ENCODE measurements around the gene UBE2Q2.
"Not testable (repeated sequence)": the region's sequence is repeated elsewhere in the genome, so short reads cannot be mapped to it uniquely, and the experiment has no call there.

The UBE2Q2 gene

DNA sequence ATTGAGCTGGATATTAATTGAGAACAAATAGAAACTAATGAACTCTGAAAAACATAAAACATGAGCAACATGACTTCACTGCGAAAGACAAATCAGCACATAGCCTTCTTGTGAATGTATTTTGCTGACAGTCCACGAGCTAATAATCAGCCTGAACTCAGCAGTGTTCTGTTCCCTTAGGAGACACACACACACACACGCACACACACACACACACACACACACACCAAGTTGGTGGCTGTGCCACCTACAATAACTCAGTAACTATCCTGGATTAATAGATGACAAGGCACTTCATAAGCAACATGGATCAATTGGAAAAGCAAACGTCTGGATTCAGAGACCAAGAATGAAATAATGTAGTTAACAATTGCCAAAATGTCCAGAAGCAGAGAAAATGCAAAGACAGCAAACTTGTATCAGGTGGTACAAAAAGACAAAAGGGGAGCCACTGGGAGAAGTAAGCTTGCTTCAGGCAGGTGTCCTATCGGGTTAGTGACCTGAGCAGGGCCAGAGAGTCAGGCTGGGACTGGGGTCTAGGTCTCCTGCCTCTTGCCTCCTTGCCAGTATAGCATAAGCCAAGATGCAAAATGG is 20.5 kb upstream of the UBE2Q2 start:
- H3K4me3 ChIP-seq (ENCODE audit: low read depth, low read length) = no peak overlapping the region
- DNase-seq (ENCODE audit: low read depth) = no peak

DNA sequence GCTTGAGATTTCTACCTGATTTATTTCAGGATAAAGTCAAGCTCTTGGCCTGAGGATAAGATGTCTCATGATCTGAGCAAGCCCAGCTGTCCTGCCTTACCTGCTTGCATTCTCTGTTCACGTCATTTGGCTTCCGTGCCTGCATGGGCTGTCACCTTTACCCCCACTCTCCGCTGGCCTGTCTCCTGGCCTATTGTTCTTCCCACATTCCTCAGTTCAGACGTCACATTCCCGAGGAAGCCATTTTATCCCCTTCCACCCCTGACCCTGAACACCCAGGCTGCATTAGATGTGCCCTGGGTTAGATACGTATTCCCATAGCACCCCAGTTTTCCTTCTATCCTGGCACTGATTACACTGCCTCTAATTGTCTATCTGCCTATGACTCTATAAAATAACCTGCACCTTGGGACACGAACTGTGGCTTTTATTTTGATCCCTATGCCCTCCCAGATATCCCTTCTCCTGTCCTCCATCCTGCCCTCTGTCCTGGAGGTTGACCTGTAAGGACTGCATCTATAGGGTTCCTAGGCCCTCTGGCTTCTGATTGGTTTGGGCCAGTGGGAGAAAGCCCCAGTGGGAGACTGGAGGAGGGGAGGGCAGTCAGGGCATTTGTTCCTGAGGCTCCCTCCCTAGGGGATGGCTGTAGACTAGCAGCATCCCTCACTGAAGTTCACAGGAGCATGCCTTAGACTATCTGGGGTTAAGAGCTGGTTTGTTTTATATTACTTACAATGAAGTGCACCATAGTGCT is 19.2 kb upstream of the UBE2Q2 start:
- DNase-seq (ENCODE audit: low read depth) = no peak
- no peak overlapping the region for H3K4me3 ChIP-seq (ENCODE audit: low read depth, low read length)

GRCh38 chr15:75827691-75828090 is 15.6 kb upstream of the UBE2Q2 start:
- no peak for DNase-seq (ENCODE audit: low read depth)
- no peak overlapping the region for H3K4me3 ChIP-seq (ENCODE audit: low read depth, low read length)

GRCh38 chr15:75828429-75828828 is 14.8 kb upstream of the UBE2Q2 start:
- no peak overlapping the region for H3K4me3 ChIP-seq (ENCODE audit: low read depth, low read length)
- DNase-seq (ENCODE audit: low read depth) = no peak

DNA sequence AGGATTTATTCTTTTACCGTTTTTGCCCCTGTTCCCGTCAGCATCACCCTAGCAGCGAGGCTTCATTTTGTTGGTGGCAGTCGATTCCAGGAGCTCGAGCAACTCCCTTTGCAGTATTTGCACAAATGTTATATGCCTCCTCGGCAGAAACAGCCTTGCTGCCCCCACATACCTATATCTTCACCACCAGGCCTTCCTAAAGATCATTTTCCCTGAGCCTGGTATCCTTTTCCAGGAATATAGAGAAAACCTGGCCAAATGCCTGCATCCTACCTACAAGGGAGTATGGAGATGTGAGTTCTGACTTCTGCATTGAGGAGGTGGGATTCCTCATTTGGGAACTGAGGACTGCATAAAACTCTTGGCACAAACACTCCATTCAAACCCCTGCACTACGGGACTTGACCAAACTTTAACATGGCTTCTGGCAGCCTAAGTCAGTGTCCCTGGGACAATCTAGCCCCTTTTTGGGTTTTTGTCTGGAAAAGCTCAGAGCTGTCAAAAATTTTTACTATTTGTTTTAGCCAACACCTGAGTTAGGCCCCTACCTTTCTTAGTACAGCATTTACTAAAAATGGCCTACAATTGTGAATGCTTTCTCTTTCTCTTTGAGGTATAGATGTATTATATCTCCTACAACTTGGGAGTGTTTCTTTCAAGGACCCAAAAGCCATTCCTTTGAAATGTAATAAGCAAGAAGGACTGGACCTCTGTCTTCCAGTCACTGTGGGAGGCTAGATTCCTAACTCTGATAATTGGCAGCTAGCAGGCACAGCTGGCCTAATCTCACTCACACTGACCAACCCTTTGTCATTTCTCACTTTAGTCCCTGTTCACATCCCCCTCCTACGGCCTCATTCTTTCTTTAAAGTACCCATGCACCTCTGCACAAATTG is 12.1 kb upstream of the UBE2Q2 start:
- no peak overlapping the region for H3K4me3 ChIP-seq (ENCODE audit: low read depth, low read length)
- DNase-seq (ENCODE audit: low read depth) = no peak

- DNase-seq (ENCODE audit: low read depth) = no peak
- no peak overlapping the region for H3K4me3 ChIP-seq (ENCODE audit: low read depth, low read length)
Measured at GRCh38 chr15:75831806-75832102, 11.5 kb upstream of the UBE2Q2 start.

DNA sequence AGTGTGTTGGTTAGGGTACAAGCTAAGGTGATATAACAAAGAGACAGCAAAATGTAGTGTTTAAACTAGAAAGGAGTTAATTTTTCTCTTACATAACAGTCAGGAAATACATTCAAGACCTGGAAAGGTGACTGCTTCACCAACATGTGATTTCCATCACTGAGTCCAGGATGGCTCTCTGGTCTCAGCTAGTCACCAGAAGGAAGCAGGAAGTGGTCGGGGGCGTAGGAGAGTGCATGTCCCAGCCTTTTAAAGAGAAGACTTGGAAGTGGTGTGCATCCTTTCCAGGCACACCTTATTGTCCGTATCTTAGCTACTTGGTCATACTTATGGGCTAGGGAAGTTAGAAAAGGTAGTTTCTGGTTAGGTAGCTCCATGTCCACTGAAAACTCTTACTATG is 11.1 kb upstream of the UBE2Q2 start:
- H3K4me3 ChIP-seq (ENCODE audit: low read depth, low read length) = no peak overlapping the region
- no peak for DNase-seq (ENCODE audit: low read depth)

DNA sequence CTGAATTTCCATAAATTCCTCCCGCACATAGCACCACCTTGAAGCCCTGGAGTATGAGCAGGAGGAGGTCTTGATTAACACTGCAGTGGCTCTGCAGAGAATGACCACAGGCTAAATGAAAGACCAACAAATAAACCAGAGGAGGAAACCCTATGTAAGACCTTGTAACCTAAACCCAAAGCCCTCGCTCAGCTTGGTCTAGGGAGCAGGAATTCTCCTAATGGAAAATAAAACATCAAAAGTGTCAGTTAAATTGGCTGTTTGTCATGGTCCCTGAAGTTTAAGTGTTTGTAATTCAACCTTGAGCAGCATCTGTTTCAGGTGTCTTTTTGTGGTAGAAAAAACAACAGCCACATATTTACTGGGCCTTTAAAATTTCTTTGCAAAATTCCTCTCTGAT is 9.2 kb upstream of the UBE2Q2 start:
- H3K4me3 ChIP-seq (ENCODE audit: low read depth, low read length) = no peak overlapping the region
- DNase-seq (ENCODE audit: low read depth) = no peak

- no peak for DNase-seq (ENCODE audit: low read depth)
- H3K4me3 ChIP-seq (ENCODE audit: low read depth, low read length) = no peak overlapping the region
Measured at GRCh38 chr15:75835990-75836958, 7.0 kb upstream of the UBE2Q2 start.

GRCh38 chr15:75836959-75837334 is 6.3 kb upstream of the UBE2Q2 start:
- DNase-seq (ENCODE audit: low read depth) = peak; percentile 61

DNA sequence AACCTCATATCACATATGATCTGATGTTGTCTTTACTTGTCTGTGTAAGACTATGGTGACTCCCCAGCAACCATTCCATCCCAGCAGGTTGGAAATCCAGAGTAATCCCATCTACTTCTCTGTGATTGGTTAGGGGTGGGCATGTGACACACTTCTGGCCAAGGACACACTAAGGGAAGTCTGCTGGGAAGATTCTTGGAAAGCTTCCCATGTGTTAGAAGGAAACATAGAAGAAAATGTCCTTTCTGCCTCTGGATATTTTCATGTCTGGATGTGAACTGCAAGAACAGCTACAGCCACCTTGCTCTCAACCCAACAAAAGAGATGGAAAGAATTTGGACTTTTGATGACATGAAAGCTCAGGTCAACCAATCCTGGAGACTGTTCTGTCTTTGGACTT is 2.6 kb upstream of the UBE2Q2 start:
- no peak overlapping the region for H3K4me3 ChIP-seq (ENCODE audit: low read depth, low read length)
- DNase-seq (ENCODE audit: low read depth) = peak; percentile 51

More at GRCh38 chr15:75836959-75837334, 6.3 kb upstream of the UBE2Q2 start:
- H3K4me3 ChIP-seq (ENCODE audit: low read depth, low read length) = no peak overlapping the region

GRCh38 chr15:75841626-75842025 is 1.6 kb upstream of the UBE2Q2 start:
- H3K4me3 ChIP-seq (ENCODE audit: low read depth, low read length) = no peak overlapping the region
- DNase-seq (ENCODE audit: low read depth) = no peak

DNA sequence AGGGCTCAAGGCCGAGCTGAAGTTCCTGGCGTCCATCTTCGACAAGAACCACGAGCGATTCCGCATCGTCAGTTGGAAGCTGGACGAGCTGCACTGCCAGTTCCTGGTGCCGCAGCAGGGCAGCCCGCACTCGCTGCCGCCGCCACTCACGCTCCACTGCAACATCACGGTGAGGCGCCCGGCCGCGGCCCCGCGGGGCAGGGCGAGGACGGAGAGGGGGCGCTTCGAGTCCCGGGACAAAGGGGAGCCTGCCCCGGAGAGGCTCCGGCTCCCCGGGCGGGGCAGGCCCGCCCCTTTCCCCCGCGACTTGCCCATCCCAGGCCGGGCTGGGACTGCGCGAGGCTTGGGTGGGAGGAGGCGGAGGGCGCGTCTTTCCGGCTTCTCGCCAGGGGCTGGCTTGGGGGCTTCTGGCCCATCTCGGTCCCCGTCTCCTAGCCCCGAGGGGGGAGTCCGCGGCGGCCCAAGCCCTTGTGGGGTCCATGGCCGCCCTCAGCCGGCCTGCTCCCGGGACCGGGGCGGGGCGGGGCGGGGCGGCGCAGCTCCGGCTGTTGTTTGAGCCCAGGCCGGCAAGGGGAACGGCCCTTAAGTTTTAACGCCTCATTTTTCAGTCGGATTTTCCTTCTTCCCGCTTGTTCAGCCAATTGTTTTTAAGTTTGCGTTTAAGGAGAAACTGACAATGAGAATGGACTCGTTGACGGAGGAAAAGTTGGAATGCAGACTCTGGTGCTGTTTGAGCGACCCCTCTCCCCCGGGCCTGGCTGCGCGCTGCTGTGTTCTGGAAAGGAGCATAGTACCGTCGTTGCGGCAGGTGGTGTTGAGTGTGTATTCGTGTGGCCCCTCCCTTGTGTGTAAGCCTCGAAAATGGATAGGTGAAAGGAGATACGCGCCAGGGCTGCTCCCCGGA is 683 bp downstream of the UBE2Q2 start:
- DNase-seq (ENCODE audit: low read depth) = no peak
- H3K4me3 ChIP-seq (ENCODE audit: low read depth, low read length) = peak overlapping the region; percentile 72

- DNase-seq (ENCODE audit: low read depth) = no peak
- H3K4me3 ChIP-seq (ENCODE audit: low read depth, low read length) = peak overlapping the region; percentile 72
Measured at GRCh38 chr15:75844629-75845335, 1.5 kb downstream of the UBE2Q2 start.

DNA sequence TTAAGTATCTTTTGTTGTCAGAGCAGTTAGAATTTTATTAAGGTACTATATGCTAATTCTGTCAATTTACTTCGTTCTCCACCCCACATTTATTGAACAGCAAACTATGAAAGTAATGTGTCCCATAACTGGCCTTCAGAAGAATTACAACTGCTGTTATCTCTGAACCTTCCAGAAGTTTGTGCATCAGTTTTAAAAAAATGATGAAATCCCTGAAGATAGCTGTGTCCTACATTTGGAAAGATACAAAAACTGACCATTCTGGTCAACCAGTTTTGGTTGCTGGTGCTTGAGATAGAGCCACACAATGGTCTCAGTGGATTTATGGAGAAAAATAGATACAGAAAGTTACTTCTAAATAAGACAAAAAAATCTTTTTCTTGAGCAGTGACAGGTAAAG is 5.9 kb downstream of the UBE2Q2 start:
- H3K4me3 ChIP-seq (ENCODE audit: low read depth, low read length) = no peak overlapping the region
- DNase-seq (ENCODE audit: low read depth) = no peak

GRCh38 chr15:75850708-75851107 is 7.5 kb downstream of the UBE2Q2 start:
- DNase-seq (ENCODE audit: low read depth) = no peak
- no peak overlapping the region for H3K4me3 ChIP-seq (ENCODE audit: low read depth, low read length)

DNA sequence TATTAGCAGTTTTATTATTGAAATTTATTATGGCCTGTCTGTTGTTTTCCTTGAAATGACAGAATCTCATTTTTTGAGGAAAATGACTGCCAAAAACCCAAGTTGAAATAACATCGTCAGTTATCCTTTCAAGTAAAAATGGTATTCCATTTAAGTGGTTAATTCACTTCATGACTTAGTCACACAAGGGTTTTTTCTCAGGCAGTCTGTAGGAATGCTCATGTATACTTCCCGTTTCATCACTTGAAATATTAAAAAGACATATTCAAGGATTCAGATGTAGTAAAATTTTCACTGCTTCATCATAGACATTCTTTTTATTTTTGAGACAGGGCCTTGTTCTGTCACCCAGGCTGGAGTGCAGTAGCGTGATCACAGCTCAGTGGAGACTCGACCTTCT is 8.3 kb downstream of the UBE2Q2 start:
- not testable (repeated sequence) for H3K4me3 ChIP-seq (ENCODE audit: low read depth, low read length); DNase-seq (ENCODE audit: low read depth)

GRCh38 chr15:75857886-75858285 is 14.6 kb downstream of the UBE2Q2 start:
- no peak for DNase-seq (ENCODE audit: low read depth)
- no peak overlapping the region for H3K4me3 ChIP-seq (ENCODE audit: low read depth, low read length)

Data from skeletal muscle cell (primary cell).